ENCODE results near the gene EXOSC9.
"Not testable (repeated sequence)": the region's sequence is repeated elsewhere in the genome, so short reads cannot be mapped to it uniquely, and the experiment has no call there.

EXOSC9 gene

GRCh38 chr4:121800961-121801714 is at the start of gene EXOSC9:
Gene EXOSC9 (plus strand): TSS chr4:121801323. CDS start chr4:121801425, 102 bp downstream.
- DNase-seq (ENCODE audit: low spot score): peak; percentile 95

- not testable (repeated sequence) for DNase-seq (ENCODE audit: low spot score)
These were observed 49.0 kb upstream of the EXOSC9 start for GRCh38 chr4:121752142-121752541.

GRCh38 chr4:121758925-121759568 is 42.1 kb upstream of the EXOSC9 start:
- no peak for DNase-seq (ENCODE audit: low spot score)

DNA sequence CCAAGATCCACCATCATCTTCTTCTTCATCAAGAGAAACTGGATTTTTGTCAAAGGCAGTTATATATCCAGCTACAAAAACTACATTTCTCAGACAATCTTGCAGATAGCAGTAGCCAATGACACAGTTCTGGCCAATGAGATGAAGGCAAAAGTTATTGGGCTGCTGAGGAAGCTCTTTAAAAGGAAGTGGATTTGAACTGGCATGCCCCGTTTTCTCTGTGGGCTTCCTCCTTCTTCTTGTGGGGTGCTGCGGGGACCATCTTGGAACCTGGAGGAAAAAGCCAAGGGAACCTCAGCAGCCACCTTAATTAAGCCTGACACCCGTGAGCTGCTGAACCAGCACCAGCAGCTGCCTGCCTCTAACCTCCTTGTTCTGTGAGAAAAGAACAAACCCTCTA is 40.9 kb upstream of the EXOSC9 start:
- DNase-seq (ENCODE audit: low spot score): no peak

- DNase-seq (ENCODE audit: low spot score): no peak
These were observed 36.8 kb upstream of the EXOSC9 start for GRCh38 chr4:121764303-121764701.

GRCh38 chr4:121764702-121765367 is 36.3 kb upstream of the EXOSC9 start, which contains the start of gene SMIM43:
Gene SMIM43 (minus strand): TSS chr4:121765164. CDS start chr4:121765105, 59 bp downstream.
- DNase-seq (ENCODE audit: low spot score): no peak

GRCh38 chr4:121765368-121765705 is 35.8 kb upstream of the EXOSC9 start:
- no peak for DNase-seq (ENCODE audit: low spot score)

- no peak for DNase-seq (ENCODE audit: low spot score)
These were observed 35.1 kb upstream of the EXOSC9 start for GRCh38 chr4:121765971-121766538.

DNA sequence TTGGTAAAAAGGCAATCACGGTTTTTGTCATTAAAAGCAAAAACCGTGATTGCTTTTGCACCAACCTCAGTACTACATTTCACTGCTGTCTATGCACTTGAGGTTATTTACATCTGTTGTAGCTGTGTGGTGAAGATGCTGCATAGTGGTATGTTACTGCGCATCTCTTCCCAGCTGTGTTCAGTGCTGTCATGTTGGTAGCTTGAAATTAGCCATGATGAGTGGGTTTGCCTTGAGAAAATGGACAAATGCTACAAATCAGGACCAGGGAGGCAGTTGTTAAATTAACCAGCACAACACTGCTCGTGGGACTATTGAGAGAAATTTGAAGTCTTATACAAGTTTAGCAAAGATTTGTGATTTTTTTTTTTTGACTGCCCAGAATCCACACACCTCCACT is 34.0 kb upstream of the EXOSC9 start:
- no peak for DNase-seq (ENCODE audit: low spot score)

- DNase-seq (ENCODE audit: low spot score): no peak
These were observed 31.8 kb upstream of the EXOSC9 start for GRCh38 chr4:121769341-121769740.

DNA sequence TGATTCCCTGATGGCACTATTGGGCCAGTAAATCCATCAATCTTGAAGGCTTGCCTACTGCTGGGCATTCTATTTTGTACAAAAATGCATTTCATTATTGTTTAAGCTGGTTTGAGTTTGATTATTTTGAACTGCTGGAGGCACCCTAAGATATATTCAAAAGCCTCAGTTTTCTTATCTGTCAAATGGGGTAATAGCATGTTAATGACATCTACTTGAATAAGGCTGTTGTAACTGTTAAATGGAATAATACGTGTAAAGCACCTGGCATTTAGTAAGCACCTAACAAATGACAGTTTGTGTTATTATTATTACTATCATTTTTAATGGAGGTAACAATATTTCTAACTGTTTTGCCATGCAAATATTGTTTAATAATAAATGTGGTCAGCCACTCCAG is 29.3 kb upstream of the EXOSC9 start:
- no peak for DNase-seq (ENCODE audit: low spot score)

- DNase-seq (ENCODE audit: low spot score): no peak
These were observed 27.2 kb upstream of the EXOSC9 start for GRCh38 chr4:121773883-121774282.

DNA sequence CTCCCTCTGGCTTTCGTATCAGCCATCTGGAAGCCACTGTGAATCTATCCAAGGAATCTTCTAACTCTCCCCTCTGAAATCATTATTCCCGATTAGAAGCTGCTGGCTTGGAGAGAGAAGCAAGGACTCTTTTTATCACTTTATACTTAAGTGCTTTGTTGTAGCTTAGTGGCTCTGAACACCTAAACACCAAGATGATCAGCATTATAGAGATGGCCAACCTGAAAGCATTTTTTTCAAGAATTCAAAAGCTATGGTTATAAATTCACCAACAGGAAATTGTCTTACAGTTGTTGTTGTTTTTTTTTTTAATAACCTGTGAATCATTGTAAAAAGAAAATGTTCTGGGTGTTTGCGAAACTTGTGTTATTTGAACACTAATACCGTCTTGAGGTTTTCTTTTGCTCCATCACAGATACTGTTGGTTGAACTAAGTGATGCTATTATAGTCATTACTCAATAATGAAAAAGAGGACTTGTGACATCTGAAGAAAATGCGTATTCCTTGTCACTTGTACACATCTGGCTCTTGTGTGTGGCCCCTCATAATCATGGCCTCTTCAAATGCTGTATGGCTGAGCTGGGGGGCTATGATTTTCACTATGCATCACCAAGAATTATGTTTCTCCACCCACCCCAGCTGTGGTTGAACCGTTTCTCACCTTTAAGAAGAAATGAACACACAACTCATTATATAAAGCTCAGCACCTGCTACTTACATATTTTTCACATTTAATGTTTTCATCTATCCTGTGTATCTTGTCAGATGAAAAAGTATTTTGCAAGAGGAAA is 24.3 kb upstream of the EXOSC9 start:
- DNase-seq (ENCODE audit: low spot score): no peak

GRCh38 chr4:121777625-121778024 is 23.5 kb upstream of the EXOSC9 start:
- no peak for DNase-seq (ENCODE audit: low spot score)

GRCh38 chr4:121778991-121779628 is 22.0 kb upstream of the EXOSC9 start:
- no peak for DNase-seq (ENCODE audit: low spot score)

DNA sequence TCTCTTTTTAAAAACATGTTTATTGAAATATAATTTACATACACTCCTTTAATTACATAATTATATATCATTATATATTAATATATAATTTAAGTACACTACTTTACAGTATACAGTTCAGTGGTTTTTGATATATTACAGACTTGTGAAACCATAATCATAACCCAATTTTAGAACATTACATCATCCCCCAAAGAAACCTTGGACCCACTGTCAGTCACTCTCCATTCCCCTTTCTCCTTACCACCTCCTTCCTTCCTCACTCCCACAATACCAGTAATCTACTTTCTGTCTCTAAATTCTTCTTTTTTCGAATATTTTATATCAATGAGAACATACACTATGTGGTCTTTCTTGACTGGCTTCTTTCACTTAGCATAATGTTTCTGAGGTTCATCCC is 17.9 kb upstream of the EXOSC9 start:
- DNase-seq (ENCODE audit: low spot score): no peak

GRCh38 chr4:121784401-121784800 is 16.7 kb upstream of the EXOSC9 start:
- no peak for DNase-seq (ENCODE audit: low spot score)

GRCh38 chr4:121784975-121785374 is 16.1 kb upstream of the EXOSC9 start:
- no peak for DNase-seq (ENCODE audit: low spot score)

- DNase-seq (ENCODE audit: low spot score): no peak
These were observed 15.6 kb upstream of the EXOSC9 start for GRCh38 chr4:121785479-121785878.

- no peak for DNase-seq (ENCODE audit: low spot score)
These were observed 14.9 kb upstream of the EXOSC9 start for GRCh38 chr4:121786221-121786620.

GRCh38 chr4:121788896-121789295 is 12.2 kb upstream of the EXOSC9 start:
- DNase-seq (ENCODE audit: low spot score): no peak

GRCh38 chr4:121789455-121789854 is 11.7 kb upstream of the EXOSC9 start:
- DNase-seq (ENCODE audit: low spot score): no peak
